Measurements from ENCODE around the gene COCH.
A peak's percentile ranks its signal among the peaks of the same experiment; 100 is the strongest.

COCH gene

GRCh38 chr14:30855345-30856037 is 18.9 kb upstream of the COCH start:
- TF ChIP-seq, protein P1, sequence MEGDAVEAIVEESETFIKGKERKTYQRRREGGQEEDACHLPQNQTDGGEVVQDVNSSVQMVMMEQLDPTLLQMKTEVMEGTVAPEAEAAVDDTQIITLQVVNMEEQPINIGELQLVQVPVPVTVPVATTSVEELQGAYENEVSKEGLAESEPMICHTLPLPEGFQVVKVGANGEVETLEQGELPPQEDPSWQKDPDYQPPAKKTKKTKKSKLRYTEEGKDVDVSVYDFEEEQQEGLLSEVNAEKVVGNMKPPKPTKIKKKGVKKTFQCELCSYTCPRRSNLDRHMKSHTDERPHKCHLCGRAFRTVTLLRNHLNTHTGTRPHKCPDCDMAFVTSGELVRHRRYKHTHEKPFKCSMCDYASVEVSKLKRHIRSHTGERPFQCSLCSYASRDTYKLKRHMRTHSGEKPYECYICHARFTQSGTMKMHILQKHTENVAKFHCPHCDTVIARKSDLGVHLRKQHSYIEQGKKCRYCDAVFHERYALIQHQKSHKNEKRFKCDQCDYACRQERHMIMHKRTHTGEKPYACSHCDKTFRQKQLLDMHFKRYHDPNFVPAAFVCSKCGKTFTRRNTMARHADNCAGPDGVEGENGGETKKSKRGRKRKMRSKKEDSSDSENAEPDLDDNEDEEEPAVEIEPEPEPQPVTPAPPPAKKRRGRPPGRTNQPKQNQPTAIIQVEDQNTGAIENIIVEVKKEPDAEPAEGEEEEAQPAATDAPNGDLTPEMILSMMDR (IDR thresholded peaks at IDR 0.05; ENCODE audit: low read depth, low read length), result no peak
- no peak overlapping the region for H3K4me3 ChIP-seq (replicated peaks in 1 of 2; ENCODE audit: low read depth in 2 of 2, low read length in 2 of 2)
- no peak for DNase-seq (ENCODE audit: low read depth in 2 of 2)

DNA sequence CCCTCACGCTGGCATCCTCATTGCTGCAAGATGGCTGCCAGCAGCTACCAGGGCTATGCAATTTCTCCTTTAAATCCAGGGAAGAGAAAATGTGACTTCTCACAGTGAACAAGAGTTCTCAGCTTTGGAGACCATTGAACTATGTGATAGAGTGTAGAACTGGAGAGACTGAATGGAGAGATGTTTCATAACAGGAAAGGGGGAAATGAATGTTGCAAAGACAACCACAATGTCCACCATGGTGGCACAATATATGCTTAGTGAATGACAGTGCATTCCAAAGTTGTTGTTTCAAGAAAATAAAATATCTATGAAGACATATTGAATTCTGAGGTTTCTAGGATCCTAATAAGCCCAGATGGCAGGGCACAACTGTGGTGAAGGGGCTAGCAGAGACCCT is 13.2 kb upstream of the COCH start:
- peak in 1 of 2 donors; percentile 42 for DNase-seq (ENCODE audit: low read depth in 2 of 2)
- H3K4me3 ChIP-seq (replicated peaks in 1 of 2; ENCODE audit: low read depth in 2 of 2, low read length in 2 of 2), result no peak overlapping the region
- TF ChIP-seq, protein P1 (IDR thresholded peaks at IDR 0.05; ENCODE audit: low read depth, low read length), result no peak

GRCh38 chr14:30864934-30865333 is 9.4 kb upstream of the COCH start:
- DNase-seq (ENCODE audit: low read depth in 2 of 2), result no peak
- no peak overlapping the region for H3K4me3 ChIP-seq (replicated peaks in 1 of 2; ENCODE audit: low read depth in 2 of 2, low read length in 2 of 2)
- TF ChIP-seq, protein P1 (IDR thresholded peaks at IDR 0.05; ENCODE audit: low read depth, low read length), result no peak

GRCh38 chr14:30868736-30869135 is 5.6 kb upstream of the COCH start:
- TF ChIP-seq, protein P1 (IDR thresholded peaks at IDR 0.05; ENCODE audit: low read depth, low read length), result no peak
- DNase-seq (ENCODE audit: low read depth in 2 of 2), result no peak
- no peak overlapping the region for H3K4me3 ChIP-seq (replicated peaks in 1 of 2; ENCODE audit: low read depth in 2 of 2, low read length in 2 of 2)

DNA sequence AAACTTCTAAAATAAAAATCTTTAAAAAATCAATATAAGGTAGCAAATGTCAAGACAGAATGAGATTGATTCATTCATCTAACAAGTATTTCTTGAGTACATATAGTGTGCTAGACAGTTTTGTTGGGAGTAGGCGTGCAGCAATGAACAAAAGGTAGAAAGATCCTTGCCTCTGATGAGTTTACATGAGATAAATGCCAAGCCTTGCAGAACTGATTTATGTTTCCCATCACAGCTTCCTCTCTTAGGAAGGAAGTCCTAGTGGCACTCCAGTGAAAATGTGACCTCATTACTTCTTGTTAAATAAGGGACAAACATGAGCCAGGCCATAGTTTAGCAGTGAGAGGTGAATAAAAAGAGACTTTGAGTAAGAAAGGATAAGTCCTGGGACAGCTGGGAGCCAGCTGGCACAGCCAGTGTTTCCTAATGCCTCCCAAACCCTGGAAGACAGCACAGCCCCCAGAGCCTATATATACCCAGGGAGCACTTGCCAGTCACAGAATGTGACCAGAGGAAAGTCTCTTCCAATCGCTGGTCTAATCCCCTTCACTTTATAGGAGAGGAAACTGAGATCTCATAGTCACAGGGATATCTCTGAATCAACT is 4.7 kb upstream of the COCH start:
- no peak for DNase-seq (ENCODE audit: low read depth in 2 of 2)
- TF ChIP-seq, protein P1 (IDR thresholded peaks at IDR 0.05; ENCODE audit: low read depth, low read length), result no peak
- no peak overlapping the region for H3K4me3 ChIP-seq (replicated peaks in 1 of 2; ENCODE audit: low read depth in 2 of 2, low read length in 2 of 2)

DNA sequence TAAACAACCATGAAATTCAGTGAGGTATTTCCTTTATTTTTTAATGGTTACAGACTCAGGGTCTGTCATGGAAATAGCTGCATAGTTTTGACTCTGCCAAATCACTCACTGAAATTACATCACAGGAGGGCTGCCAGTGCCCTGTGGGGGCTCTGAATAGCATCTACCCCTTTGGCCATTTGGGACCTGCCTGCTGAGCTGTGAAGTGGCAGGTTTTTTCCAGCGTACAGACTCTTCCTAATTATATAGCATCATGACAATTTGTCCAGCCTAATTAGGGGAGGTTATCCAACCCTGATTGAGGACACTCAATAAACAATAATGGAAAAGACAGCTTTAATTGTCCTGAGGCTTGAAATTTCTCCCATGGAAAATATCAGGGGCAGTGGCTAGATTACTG is 1.8 kb upstream of the COCH start:
- TF ChIP-seq, protein P1 (IDR thresholded peaks at IDR 0.05; ENCODE audit: low read depth, low read length), result no peak
- DNase-seq (ENCODE audit: low read depth in 2 of 2), result no peak
- no peak overlapping the region for H3K4me3 ChIP-seq (replicated peaks in 1 of 2; ENCODE audit: low read depth in 2 of 2, low read length in 2 of 2)

All from cardiac fibroblast (primary cell).